ENCODE results near the gene CHFR.

CHFR gene

DNA sequence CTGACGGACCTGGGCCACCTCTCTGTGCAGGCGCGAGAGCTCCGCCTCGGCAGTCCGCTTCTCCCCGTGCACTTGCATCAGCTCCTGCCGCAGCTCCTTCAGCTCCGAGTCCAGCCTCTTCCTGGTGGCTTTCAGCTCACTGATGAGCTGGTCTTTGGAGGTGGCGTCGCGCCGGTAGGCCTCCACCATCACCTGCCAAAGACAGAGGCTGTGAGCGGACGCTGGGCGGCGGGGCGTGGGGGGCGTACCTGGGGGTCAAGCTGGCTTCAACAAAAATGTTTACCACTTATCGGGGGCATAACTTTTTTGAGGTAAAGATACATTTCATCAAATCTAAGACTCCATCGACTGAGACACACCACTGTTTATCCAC, 98.3 kb downstream of the CHFR start:
- Histone ChIP-seq H3K36me3 (peaks cover 43% of the 10 kb centered on the region), H3K27me3 (no peaks in the 10 kb centered on the region), H3K4me3 (ENCODE audit: low read depth, low read length) (no peak overlapping the region), H3K9me3 (no peaks in the 10 kb centered on the region), H3K4me1 (no peaks in the 10 kb centered on the region)
- DNase-seq, result no peak
- TF ChIP-seq, protein P1, sequence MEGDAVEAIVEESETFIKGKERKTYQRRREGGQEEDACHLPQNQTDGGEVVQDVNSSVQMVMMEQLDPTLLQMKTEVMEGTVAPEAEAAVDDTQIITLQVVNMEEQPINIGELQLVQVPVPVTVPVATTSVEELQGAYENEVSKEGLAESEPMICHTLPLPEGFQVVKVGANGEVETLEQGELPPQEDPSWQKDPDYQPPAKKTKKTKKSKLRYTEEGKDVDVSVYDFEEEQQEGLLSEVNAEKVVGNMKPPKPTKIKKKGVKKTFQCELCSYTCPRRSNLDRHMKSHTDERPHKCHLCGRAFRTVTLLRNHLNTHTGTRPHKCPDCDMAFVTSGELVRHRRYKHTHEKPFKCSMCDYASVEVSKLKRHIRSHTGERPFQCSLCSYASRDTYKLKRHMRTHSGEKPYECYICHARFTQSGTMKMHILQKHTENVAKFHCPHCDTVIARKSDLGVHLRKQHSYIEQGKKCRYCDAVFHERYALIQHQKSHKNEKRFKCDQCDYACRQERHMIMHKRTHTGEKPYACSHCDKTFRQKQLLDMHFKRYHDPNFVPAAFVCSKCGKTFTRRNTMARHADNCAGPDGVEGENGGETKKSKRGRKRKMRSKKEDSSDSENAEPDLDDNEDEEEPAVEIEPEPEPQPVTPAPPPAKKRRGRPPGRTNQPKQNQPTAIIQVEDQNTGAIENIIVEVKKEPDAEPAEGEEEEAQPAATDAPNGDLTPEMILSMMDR (IDR thresholded peaks at IDR 0.05; ENCODE audit: low read depth, low read length), result no peak

DNA sequence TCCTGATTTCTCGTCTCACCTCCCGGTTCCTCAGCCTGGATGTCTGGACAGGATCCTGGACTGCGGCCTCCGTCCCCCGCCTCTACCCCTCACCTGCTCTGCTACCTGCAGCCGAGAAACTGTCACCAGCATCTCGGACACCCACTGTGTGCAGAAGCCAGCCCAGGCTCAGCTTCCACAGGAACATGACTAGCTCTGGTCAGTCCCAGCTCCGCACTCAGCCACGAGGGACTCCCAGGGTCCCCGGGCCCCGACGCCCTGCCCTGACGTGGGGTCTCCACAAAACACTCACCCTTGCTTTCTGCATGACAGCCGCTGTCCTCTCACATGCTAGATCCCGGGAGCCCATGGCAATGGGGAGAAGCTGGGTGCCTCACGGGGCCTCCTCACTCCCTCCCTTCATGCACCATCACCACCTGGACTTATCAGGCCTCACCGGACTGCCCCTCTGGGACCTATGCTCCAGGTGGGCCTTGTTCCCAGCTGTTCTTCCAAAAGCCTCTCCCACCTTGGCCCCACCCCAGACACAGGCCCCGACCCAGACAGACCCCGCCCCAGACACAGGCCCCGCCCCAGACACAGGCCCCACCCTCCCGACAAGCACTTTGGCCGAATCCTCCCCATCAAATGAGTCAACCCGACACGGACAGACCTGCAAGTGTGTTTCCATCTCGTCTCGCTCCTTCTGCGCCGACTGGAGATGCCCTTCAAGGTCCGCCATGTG, 98.9 kb downstream of the CHFR start:
- DNase-seq, result no peak
- TF ChIP-seq, protein P1 (IDR thresholded peaks at IDR 0.05; ENCODE audit: low read depth, low read length), result no peak
- Histone ChIP-seq H3K9me3 (no peaks in the 10 kb centered on the region), H3K27me3 (no peaks in the 10 kb centered on the region), H3K36me3 (peaks cover 48% of the 10 kb centered on the region), H3K4me3 (ENCODE audit: low read depth, low read length) (no peak overlapping the region), H3K4me1 (no peaks in the 10 kb centered on the region)

DNA sequence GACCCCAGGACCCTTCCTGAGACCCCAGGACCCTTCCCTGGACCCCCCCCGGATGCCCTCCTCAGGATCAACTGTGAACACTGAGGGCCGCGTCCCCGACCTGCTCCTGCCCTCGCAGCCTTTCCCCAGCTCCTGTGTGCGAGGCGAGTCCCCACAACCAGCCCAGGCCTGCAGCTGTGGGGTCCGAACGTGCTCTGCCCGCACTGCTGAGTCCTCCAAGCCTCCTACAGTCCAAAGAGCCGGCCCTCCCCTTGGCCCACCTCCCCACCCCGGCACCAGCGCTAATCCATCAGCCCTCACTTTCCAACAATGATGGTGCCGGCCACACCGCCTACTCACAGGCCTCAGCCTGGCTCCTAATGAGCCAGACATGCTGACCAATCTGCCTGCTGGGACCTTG, 99.5 kb downstream of the CHFR start:
- Histone ChIP-seq H3K36me3 (peaks cover 53% of the 10 kb centered on the region), H3K4me3 (ENCODE audit: low read depth, low read length) (no peak overlapping the region), H3K9me3 (no peaks in the 10 kb centered on the region), H3K4me1 (no peaks in the 10 kb centered on the region), H3K27me3 (no peaks in the 10 kb centered on the region)
- DNase-seq, result no peak
- TF ChIP-seq, protein P1 (IDR thresholded peaks at IDR 0.05; ENCODE audit: low read depth, low read length), result no peak

DNA sequence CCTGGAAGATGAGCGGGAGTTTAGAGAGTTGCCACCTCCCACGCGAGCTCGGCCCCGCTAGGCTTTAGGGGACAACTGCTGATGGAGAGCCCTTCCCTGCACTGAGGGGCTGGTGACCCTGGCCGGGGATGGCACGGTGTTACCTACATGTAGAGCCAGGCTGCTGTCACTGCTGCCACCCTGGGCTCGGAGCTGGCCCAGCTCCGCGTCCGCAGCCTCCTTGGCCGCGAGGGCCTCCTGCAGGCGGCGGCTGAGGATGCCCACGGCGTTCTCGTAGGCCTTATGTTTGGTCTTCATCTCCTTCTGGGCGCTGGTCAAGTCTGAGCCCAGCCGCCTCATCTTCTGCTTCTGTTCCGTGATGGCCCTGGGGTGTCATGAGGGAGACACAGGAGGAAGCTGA, 101.2 kb downstream of the CHFR start:
- no peak overlapping the region for H3K4me3 ChIP-seq (ENCODE audit: low read depth, low read length)
- H3K36me3 ChIP-seq, result peaks cover 59% of the 10 kb centered on the region
- H3K9me3 ChIP-seq, result no peaks in the 10 kb centered on the region
- no peak for DNase-seq
- H3K27me3 ChIP-seq, result no peaks in the 10 kb centered on the region
- TF ChIP-seq, protein P1 (IDR thresholded peaks at IDR 0.05; ENCODE audit: low read depth, low read length), result no peak
- no peaks in the 10 kb centered on the region for H3K4me1 ChIP-seq

DNA sequence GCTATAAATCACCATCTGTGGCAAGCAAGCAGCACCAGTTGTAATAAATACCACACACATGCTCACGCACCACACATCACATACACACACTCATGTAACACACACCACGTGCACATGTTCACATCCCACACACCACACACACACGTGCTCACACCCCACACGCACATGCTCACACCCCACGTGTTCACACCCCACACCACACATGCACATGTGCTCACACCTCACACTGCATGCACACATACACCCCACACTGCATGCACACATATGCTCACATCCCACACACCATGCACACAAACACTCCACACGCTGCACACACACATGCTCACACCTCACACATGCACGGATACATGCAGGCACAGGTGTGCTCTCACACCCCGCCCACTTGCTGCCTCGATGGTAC, 102.8 kb downstream of the CHFR start:
- Histone ChIP-seq H3K9me3 (no peaks in the 10 kb centered on the region), H3K36me3 (peaks cover 62% of the 10 kb centered on the region), H3K4me1 (no peaks in the 10 kb centered on the region)

DNA sequence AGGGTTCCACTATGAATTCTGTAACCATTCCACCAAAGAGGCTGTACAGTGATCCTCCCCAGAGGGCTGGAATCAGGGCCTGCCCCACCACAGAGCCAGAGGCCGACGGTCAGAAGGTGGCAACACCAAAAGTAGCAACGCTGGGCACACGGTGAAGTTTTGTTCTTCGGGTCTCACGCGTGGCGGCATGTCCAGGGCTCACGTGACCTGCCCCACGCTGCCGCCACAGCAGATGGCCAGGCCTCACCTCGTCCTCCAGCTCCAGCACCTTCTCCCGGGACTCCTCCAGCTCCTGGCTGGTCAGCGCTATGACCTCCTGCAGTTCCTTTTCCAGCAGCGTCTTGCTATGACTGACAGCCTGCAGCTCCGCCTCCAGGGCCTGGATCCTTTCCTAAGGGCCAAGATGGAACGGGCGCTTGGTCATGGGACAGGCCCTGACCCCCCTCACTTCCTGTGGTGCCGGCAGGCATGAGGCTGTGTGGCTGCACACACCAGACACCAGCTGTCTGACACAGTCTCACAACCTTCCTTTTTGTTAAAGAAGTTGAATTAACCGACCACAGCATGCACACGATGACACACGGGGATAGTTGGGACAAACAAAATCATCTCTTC, 103.4 kb downstream of the CHFR start:
- Histone ChIP-seq H3K27me3 (no peaks in the 10 kb centered on the region), H3K9me3 (no peaks in the 10 kb centered on the region), H3K4me3 (ENCODE audit: low read depth, low read length) (no peak overlapping the region), H3K36me3 (peaks cover 62% of the 10 kb centered on the region), H3K4me1 (no peaks in the 10 kb centered on the region)
- TF ChIP-seq, protein P1 (IDR thresholded peaks at IDR 0.05; ENCODE audit: low read depth, low read length), result no peak
- DNase-seq, result no peak

More for the DNA sequence above, 102.8 kb downstream of the CHFR start:
- Histone ChIP-seq H3K27me3 (no peaks in the 10 kb centered on the region), H3K4me3 (ENCODE audit: low read depth, low read length) (no peak overlapping the region)
- no peak for DNase-seq
- TF ChIP-seq, protein P1 (IDR thresholded peaks at IDR 0.05; ENCODE audit: low read depth, low read length), result no peak

Data from BE2C (cell line).